T-cell (primary cell): ENCODE measurements around the gene C17orf75. TPM values are rescaled to one million over a fixed set of nuclear protein-coding genes. Genes with fewer than 3 reads are reported as not detected.

Experiments used
- ATAC-seq, 4 experiments: fragments of 200-7000 bp in 3 of 4; fragments of 150-1000 bp in 1 of 4; cut with Tn5 transposase; replicated peaks in 1 of 4; 1 replicate in 3 of 4; 2 replicates in 1 of 4; pipeline ENCODE4 v1.10.0; 2021; ENCODE audit warnings: moderate library complexity in 3 of 4, mild to moderate bottlenecking in 2 of 4, moderate number of reproducible peaks in 1 of 4
- CTCF ChIA-PET, 2 donors: fragments of 300-600 bp; sonication (Branson Sonifier 250); formaldehyde crosslinking; loops; one replicate each; lab custom pipeline; 2022; ENCODE audit warnings: antibody characterized with exemption in 2 of 2; lab: Charles Lee
- POLR2A ChIA-PET, 2 donors: fragments of 300-600 bp; sonication (Branson Sonifier 250); formaldehyde crosslinking; loops; one replicate each; lab custom pipeline; 2022; ENCODE audit warnings: antibody characterized with exemption in 2 of 2; lab: Charles Lee
- DNase-seq, 35 experiments: peaks; one replicate each; pipeline versions ENCODE4 v3.0.0 to v3.0.0-alpha.2; 2013 to 2023
- H3K27ac ChIP-seq: one replicate; pipeline ENCODE4 v1.5.1; 2013; ENCODE audit warnings: low read length
- H3K27me3 ChIP-seq, 2 experiments: replicated peaks in 1 of 2; 1 replicate in 1 of 2; 2 replicates in 1 of 2; pipeline versions ENCODE4 v1.6.1 to v1.7.0; 2013; ENCODE audit warnings: low read length in 1 of 2, mixed read lengths in 1 of 2; ENCODE audit not compliant: control insufficient read depth in 2 of 2, insufficient read depth in 2 of 2; ENCODE audit errors: extremely low read depth in 1 of 2
- H3K36me3 ChIP-seq, 2 donors: 1 replicate in 1 of 2; 2 replicates in 1 of 2; pipeline versions ENCODE4 v1.6.1 to v1.7.0; 2013; ENCODE audit warnings: low read length in 1 of 2; ENCODE audit not compliant: control insufficient read depth in 2 of 2, insufficient read depth in 1 of 2; ENCODE audit errors: extremely low read depth in 1 of 2
- H3K4me1 ChIP-seq, 2 experiments: 1 replicate in 1 of 2; 2 replicates in 1 of 2; pipeline versions ENCODE4 v1.6.1 to v1.7.0; 2013; ENCODE audit warnings: low read length in 2 of 2, mixed read lengths in 1 of 2; ENCODE audit not compliant: insufficient read depth in 2 of 2, control insufficient read depth in 1 of 2; ENCODE audit errors: extremely low read depth in 1 of 2
- H3K4me3 ChIP-seq, 2 donors: 1 replicate in 1 of 2; 2 replicates in 1 of 2; pipeline versions ENCODE4 v1.5.1 to v1.7.0; 2013; ENCODE audit warnings: mild to moderate bottlenecking in 2 of 2, low read length in 1 of 2, moderate library complexity in 1 of 2; ENCODE audit not compliant: control insufficient read depth in 1 of 2; ENCODE audit errors: extremely low read depth in 1 of 2
- H3K9me3 ChIP-seq: 2 replicates; pipeline ENCODE4 v1.7.0; 2013
- H3K27ac Mint-ChIP-seq, 2 donors: one replicate each; pipeline ENCODE4 v1.8.0; 2020 to 2021; ENCODE audit warnings: mild to moderate bottlenecking in 2 of 2, mixed read lengths in 2 of 2
- H3K27me3 Mint-ChIP-seq, 2 donors: one replicate each; pipeline ENCODE4 v1.8.0; 2021 to 2022; ENCODE audit warnings: mixed read lengths in 2 of 2
- H3K36me3 Mint-ChIP-seq: one replicate; pipeline ENCODE4 v1.8.0; 2021; ENCODE audit warnings: mixed read lengths
- H3K4me1 Mint-ChIP-seq, 3 donors: one replicate each; pipeline ENCODE4 v1.8.0; 2020 to 2022; ENCODE audit warnings: mixed read lengths in 3 of 3, mild to moderate bottlenecking in 1 of 3
- H3K4me3 Mint-ChIP-seq, 3 donors: one replicate each; pipeline ENCODE4 v1.8.0; 2020 to 2022; ENCODE audit warnings: mild to moderate bottlenecking in 3 of 3, mixed read lengths in 3 of 3, moderate library complexity in 3 of 3
- H3K9me3 Mint-ChIP-seq, 3 donors: one replicate each; pipeline ENCODE4 v1.8.0; 2020 to 2022; ENCODE audit warnings: mixed read lengths in 3 of 3
- WGBS: methylation state at CpG from one replicate; pipeline ENCODE4 v1.1.5; 2013; ENCODE audit warnings: missing lambda C conversion rate; ENCODE audit not compliant: insufficient coverage; 5-methylcytosine and 5-hydroxymethylcytosine counted together
- total RNA-seq, 35 experiments: library from RNA in 6 of 35; stranded (reverse) in 6 of 35; fragments of 120-200 nt in 1 of 35; gene quantifications; one replicate each; pipeline versions ENCODE4 v1.2.1 to v1.2.4 and lab custom pipeline; 2013 to 2026

The C17orf75 gene
- total RNA-seq, 5 donors from 2014 or later (not counting 1 experiment from before 2014, with no cell fraction given), result 12.2 to 22.0 (median 17.6) TPM

- Mint-ChIP-seq H3K4me3 (peak overlapping the region; percentile 88 to 95 (median 88)), H3K4me1 (peaks cover 21 to 26% (median 25%) of the 10 kb centered on the region in 3 donors), H3K36me3 (peaks cover 5% of the 10 kb centered on the region), H3K27ac (peak overlapping the region; percentile 93 to 96), H3K27me3 (no peaks in the 10 kb centered on the region), H3K9me3 (no peaks in the 10 kb centered on the region)
- no peaks in the 10 kb centered on the region for H3K9me3 ChIP-seq
- CTCF ChIA-PET, result interaction anchor here in 1 of 2 donors (0.6 to 2.0 kb wide), 6 partner anchors 9 to 334 kb away, joined by 3 to 7 read pairs (median 3); partner anchors contain the start of gene PSMD11
- H3K27ac ChIP-seq, result peak overlapping the region; percentile 84
- 0% methylated on average over 6 of the region's 13 CpGs for WGBS
- ATAC-seq (peak; percentile 39 to 56 (median 42)), DNase-seq (peak in 34 of 35 experiments; percentile 32 to 80 (median 48))
- peaks cover 4 to 19% of the 10 kb centered on the region in 2 experiments for H3K4me1 ChIP-seq
- no peaks in the 10 kb centered on the region for H3K27me3 ChIP-seq
- POLR2A ChIA-PET, result interaction anchor here in 1 of 2 donors (0.6 kb wide), 1 partner anchor 13 kb away, joined by 3 read pairs; no protein-coding TSS in a partner anchor
- peaks cover 0 to 23% of the 10 kb centered on the region in 2 donors for H3K36me3 ChIP-seq
- peak overlapping the region; percentile 74 to 75 for H3K4me3 ChIP-seq
These were observed 674 bp downstream of the C17orf75 start for GRCh38 chr17:32341141-32341856.

- Mint-ChIP-seq H3K4me1 (peaks cover 13 to 21% (median 18%) of the 10 kb centered on the region in 3 donors), H3K4me3 (no peak overlapping the region), H3K36me3 (peaks cover 25% of the 10 kb centered on the region), H3K27me3 (no peaks in the 10 kb centered on the region), H3K9me3 (no peaks in the 10 kb centered on the region), H3K27ac (no peak overlapping the region)
- Histone ChIP-seq H3K27ac (no peak overlapping the region), H3K4me1 (peaks cover 3 to 6% of the 10 kb centered on the region in 2 experiments), H3K9me3 (no peaks in the 10 kb centered on the region), H3K4me3 (no peak overlapping the region), H3K36me3 (peaks cover 0 to 43% of the 10 kb centered on the region in 2 donors), H3K27me3 (no peaks in the 10 kb centered on the region)
- no peak for ATAC-seq
- DNase-seq, result no peak
- POLR2A ChIA-PET, result no interaction called here
- CTCF ChIA-PET, result interaction anchor here in 1 of 2 donors (0.7 kb wide), 1 partner anchor 289 kb away, joined by 3 read pairs; no protein-coding TSS in a partner anchor
- no CpG with 5 or more reads among the region's 4 CpGs for WGBS
These were observed 6.3 kb downstream of the C17orf75 start for GRCh38 chr17:32335687-32336086.

GRCh38 chr17:32335046-32335445, 6.9 kb downstream of the C17orf75 start:
- no peak overlapping the region for H3K4me3 ChIP-seq
- no peak overlapping the region for H3K27ac ChIP-seq
- ATAC-seq (no peak), DNase-seq (no peak)
- peaks cover 7 to 8% of the 10 kb centered on the region in 2 experiments for H3K4me1 ChIP-seq
- H3K4me1 Mint-ChIP-seq, result peaks cover 20 to 23% (median 22%) of the 10 kb centered on the region in 3 donors
- no peak overlapping the region for H3K27ac Mint-ChIP-seq
- no peak overlapping the region for H3K4me3 Mint-ChIP-seq
- H3K9me3 Mint-ChIP-seq, result no peaks in the 10 kb centered on the region
- H3K9me3 ChIP-seq, result no peaks in the 10 kb centered on the region
- H3K36me3 Mint-ChIP-seq, result peaks cover 25% of the 10 kb centered on the region
- ChIA-PET CTCF (interaction anchor here in 1 of 2 donors (0.7 kb wide), 1 partner anchor 289 kb away, joined by 3 read pairs; no protein-coding TSS in a partner anchor), POLR2A (no interaction called here)
- peaks cover 0 to 43% of the 10 kb centered on the region in 2 donors for H3K36me3 ChIP-seq
- no peaks in the 10 kb centered on the region for H3K27me3 Mint-ChIP-seq
- no peaks in the 10 kb centered on the region for H3K27me3 ChIP-seq

GRCh38 chr17:32333187-32333586, 8.8 kb downstream of the C17orf75 start:
- Mint-ChIP-seq H3K27ac (no peak overlapping the region), H3K9me3 (no peaks in the 10 kb centered on the region), H3K36me3 (peaks cover 25% of the 10 kb centered on the region), H3K4me3 (no peak overlapping the region), H3K4me1 (peaks cover 20 to 29% (median 21%) of the 10 kb centered on the region in 3 donors), H3K27me3 (no peaks in the 10 kb centered on the region)
- ATAC-seq (no peak), DNase-seq (no peak)
- Histone ChIP-seq H3K27ac (no peak overlapping the region), H3K4me1 (peaks cover 8 to 11% of the 10 kb centered on the region in 2 experiments), H3K4me3 (no peak overlapping the region), H3K36me3 (peaks cover 0 to 38% of the 10 kb centered on the region in 2 donors), H3K9me3 (no peaks in the 10 kb centered on the region), H3K27me3 (no peaks in the 10 kb centered on the region)
- no CpG with 5 or more reads among the region's 2 CpGs for WGBS
- CTCF ChIA-PET, result no interaction called here
- POLR2A ChIA-PET, result no interaction called here

- DNase-seq (no peak), ATAC-seq (peak in 3 of 4 experiments; percentile 23 to 60 (median 58))
- Mint-ChIP-seq H3K27me3 (no peaks in the 10 kb centered on the region), H3K9me3 (no peaks in the 10 kb centered on the region), H3K36me3 (peaks cover 21% of the 10 kb centered on the region), H3K4me3 (peak overlapping the region in 2 of 3 donors; percentile 49 to 50), H3K27ac (peak overlapping the region; percentile 73 to 83), H3K4me1 (peaks cover 20 to 29% (median 21%) of the 10 kb centered on the region in 3 donors)
- POLR2A ChIA-PET, result interaction anchor here in 1 of 2 donors (0.9 kb wide), 1 partner anchor 8 kb away, joined by 4 read pairs; no protein-coding TSS in a partner anchor
- peaks cover 8 to 11% of the 10 kb centered on the region in 2 experiments for H3K4me1 ChIP-seq
- H3K36me3 ChIP-seq, result peaks cover 0 to 21% of the 10 kb centered on the region in 2 donors
- H3K27ac ChIP-seq, result peak overlapping the region; percentile 8
- H3K27me3 ChIP-seq, result no peaks in the 10 kb centered on the region
- CTCF ChIA-PET, result interaction anchor here (0.5 to 1.0 kb wide), 4 partner anchors 10 to 113 kb away, joined by 3 read pairs; partner anchors contain the start of gene PSMD11 (in 1 of the 2)
- no peak overlapping the region for H3K4me3 ChIP-seq
- H3K9me3 ChIP-seq, result no peaks in the 10 kb centered on the region
- no CpG with 5 or more reads among the region's 3 CpGs for WGBS
These were observed 10.5 kb downstream of the C17orf75 start for GRCh38 chr17:32331243-32332040.

- peaks cover 19% of the 10 kb centered on the region for H3K36me3 Mint-ChIP-seq
- H3K4me1 Mint-ChIP-seq, result peaks cover 20 to 28% (median 21%) of the 10 kb centered on the region in 3 donors
- H3K4me3 Mint-ChIP-seq, result no peak overlapping the region
These were observed 11.8 kb downstream of the C17orf75 start for GRCh38 chr17:32330147-32330546.

More at GRCh38 chr17:32330147-32330546, 11.8 kb downstream of the C17orf75 start:
- H3K4me1 ChIP-seq, result peaks cover 8 to 11% of the 10 kb centered on the region in 2 experiments
- POLR2A ChIA-PET, result interaction anchor here in 1 of 2 donors (0.9 kb wide), 1 partner anchor 9 kb away, joined by 4 read pairs; no protein-coding TSS in a partner anchor
- Mint-ChIP-seq H3K27me3 (no peaks in the 10 kb centered on the region), H3K27ac (peak overlapping the region; percentile 73 to 83), H3K9me3 (no peaks in the 10 kb centered on the region)
- H3K4me3 ChIP-seq, result no peak overlapping the region
- no peaks in the 10 kb centered on the region for H3K9me3 ChIP-seq
- WGBS, result 50% methylated on average over 1 of the region's 3 CpGs
- ATAC-seq (no peak), DNase-seq (no peak)
- H3K27ac ChIP-seq, result peak overlapping the region; percentile 41
- CTCF ChIA-PET, result interaction anchor here in 1 of 2 donors (0.5 kb wide), 1 partner anchor 89 kb away, joined by 3 read pairs; no protein-coding TSS in a partner anchor
- peaks cover 0 to 17% of the 10 kb centered on the region in 2 donors for H3K36me3 ChIP-seq
- no peaks in the 10 kb centered on the region for H3K27me3 ChIP-seq
